ENCODE measurements around the gene ISCA1.
A peak's percentile ranks its signal among the peaks of the same experiment; 100 is the strongest.

The ISCA1 gene

GRCh38 chr9:86285261-86285660 is 2.9 kb upstream of the ISCA1 start:
- no peak for DNase-seq (ENCODE audit: low read depth)

GRCh38 chr9:86282979-86283535 is 719 bp upstream of the ISCA1 start:
- DNase-seq (ENCODE audit: low read depth) = peak; percentile 80

GRCh38 chr9:86281593-86282076 is 703 bp downstream of the ISCA1 start:
- DNase-seq (ENCODE audit: low read depth) = no peak

GRCh38 chr9:86280580-86280979 is 1.8 kb downstream of the ISCA1 start:
- DNase-seq (ENCODE audit: low read depth) = no peak

GRCh38 chr9:86279839-86280238 is 2.5 kb downstream of the ISCA1 start:
- DNase-seq (ENCODE audit: low read depth) = no peak

- DNase-seq (ENCODE audit: low read depth) = no peak
These were observed 5.3 kb downstream of the ISCA1 start for GRCh38 chr9:86277072-86277471.

- no peak for DNase-seq (ENCODE audit: low read depth)
These were observed 6.4 kb downstream of the ISCA1 start for GRCh38 chr9:86275962-86276361.

- no peak for DNase-seq (ENCODE audit: low read depth)
These were observed 7.3 kb downstream of the ISCA1 start for GRCh38 chr9:86274821-86275643.

- DNase-seq (ENCODE audit: low read depth) = no peak
These were observed 10.1 kb downstream of the ISCA1 start for GRCh38 chr9:86272221-86272620.

GRCh38 chr9:86263876-86264275 is 18.5 kb downstream of the ISCA1 start:
- no peak for DNase-seq (ENCODE audit: low read depth)

- DNase-seq (ENCODE audit: low read depth) = no peak
These were observed 19.8 kb downstream of the ISCA1 start for GRCh38 chr9:86262492-86262891.

- no peak for DNase-seq (ENCODE audit: low read depth)
These were observed 22.8 kb downstream of the ISCA1 start, which contains the start of gene C9orf153 for GRCh38 chr9:86259557-86259956. TSS of gene C9orf153 (minus strand) at chr9:86259657. CDS start at chr9:86229603, 30,054 bp downstream.

- DNase-seq (ENCODE audit: low read depth) = no peak
These were observed 24.9 kb downstream of the ISCA1 start for GRCh38 chr9:86257391-86257790.

- no peak for DNase-seq (ENCODE audit: low read depth)
These were observed 25.7 kb downstream of the ISCA1 start for GRCh38 chr9:86256653-86257052.

GRCh38 chr9:86253577-86253976 is 28.8 kb downstream of the ISCA1 start:
- no peak for DNase-seq (ENCODE audit: low read depth)

GRCh38 chr9:86252870-86253269 is 29.5 kb downstream of the ISCA1 start:
- no peak for DNase-seq (ENCODE audit: low read depth)

- no peak for DNase-seq (ENCODE audit: low read depth)
These were observed 32.2 kb downstream of the ISCA1 start for GRCh38 chr9:86250123-86250522.

- no peak for DNase-seq (ENCODE audit: low read depth)
These were observed 33.6 kb downstream of the ISCA1 start for GRCh38 chr9:86248746-86249145.

GRCh38 chr9:86246752-86247161 is 35.6 kb downstream of the ISCA1 start:
- no peak for DNase-seq (ENCODE audit: low read depth)

- DNase-seq (ENCODE audit: low read depth) = no peak
These were observed 40.3 kb downstream of the ISCA1 start for GRCh38 chr9:86242071-86242470.

GRCh38 chr9:86241216-86241615 is 41.1 kb downstream of the ISCA1 start:
- no peak for DNase-seq (ENCODE audit: low read depth)

- DNase-seq (ENCODE audit: low read depth) = no peak
These were observed 43.2 kb downstream of the ISCA1 start for GRCh38 chr9:86238861-86239770.
